ENCODE measurements around the gene DOCK3.

The DOCK3 gene

GRCh38 chr3:51398595-51399310, 724.0 kb downstream of the DOCK3 start:
- H3K4me3 ChIP-seq (ENCODE audit: low read depth, low read length), result no peak overlapping the region
- no peak for TF ChIP-seq CTCF (IDR thresholded peaks at IDR 0.05; ENCODE audit: low read depth, low read length)

- H3K4me3 ChIP-seq (ENCODE audit: low read depth, low read length), result no peak overlapping the region
- no peak for TF ChIP-seq CTCF (IDR thresholded peaks at IDR 0.05; ENCODE audit: low read depth, low read length)
These were observed 725.4 kb downstream of the DOCK3 start for GRCh38 chr3:51400166-51400565.

- H3K4me3 ChIP-seq (ENCODE audit: low read depth, low read length), result no peak overlapping the region
- no peak for TF ChIP-seq CTCF (IDR thresholded peaks at IDR 0.05; ENCODE audit: low read depth, low read length)
These were observed 727.0 kb downstream of the DOCK3 start for GRCh38 chr3:51401735-51402134.

GRCh38 chr3:51403675-51404074, 728.9 kb downstream of the DOCK3 start:
- no peak overlapping the region for H3K4me3 ChIP-seq (ENCODE audit: low read depth, low read length)
- no peak for TF ChIP-seq CTCF (IDR thresholded peaks at IDR 0.05; ENCODE audit: low read depth, low read length)

GRCh38 chr3:51408021-51408420, 733.3 kb downstream of the DOCK3 start:
- TF ChIP-seq CTCF (IDR thresholded peaks at IDR 0.05; ENCODE audit: low read depth, low read length), result no peak
- no peak overlapping the region for H3K4me3 ChIP-seq (ENCODE audit: low read depth, low read length)

GRCh38 chr3:51408813-51409212, 734.1 kb downstream of the DOCK3 start:
- no peak overlapping the region for H3K4me3 ChIP-seq (ENCODE audit: low read depth, low read length)
- no peak for TF ChIP-seq CTCF (IDR thresholded peaks at IDR 0.05; ENCODE audit: low read depth, low read length)

- no peak overlapping the region for H3K4me3 ChIP-seq (ENCODE audit: low read depth, low read length)
- no peak for TF ChIP-seq CTCF (IDR thresholded peaks at IDR 0.05; ENCODE audit: low read depth, low read length)
These were observed 747.5 kb downstream of the DOCK3 start for GRCh38 chr3:51422211-51422610.
